Cardiac muscle cell (in vitro differentiated cells and primary cell): ENCODE measurements around the gene EPB41L5. TPM values are rescaled to one million over a fixed set of nuclear protein-coding genes. Genes with fewer than 3 reads are reported as not detected.
"Not testable (repeated sequence)": the region's sequence is repeated elsewhere in the genome, so short reads cannot be mapped to it uniquely, and the experiment has no call there.

ENCODE experiments used
- DNase-seq, 2 donors: peaks; one replicate each; pipeline versions ENCODE4 v3.0.0 to v3.0.0-alpha.2; 2010 to 2017; ENCODE audit warnings: low read depth in 1 of 2, low spot score in 1 of 2
- H3K27ac ChIP-seq: fragments of 200-600 bp; sonication (generic); 2 replicates; pipeline ENCODE4 v1.5.1; 2016
- H3K27me3 ChIP-seq: fragments of 200-600 bp; sonication (generic); 2 replicates; pipeline ENCODE4 v1.6.0; 2016; ENCODE audit warnings: control low read depth
- H3K36me3 ChIP-seq: fragments of 200-600 bp; sonication (generic); 2 replicates; pipeline ENCODE4 v1.5.1; 2016; ENCODE audit warnings: control low read depth
- H3K4me1 ChIP-seq: fragments of 200-600 bp; sonication (generic); 2 replicates; pipeline ENCODE4 v1.8.1; 2017; ENCODE audit warnings: low read depth, mild to moderate bottlenecking, mixed run types
- H3K4me3 ChIP-seq: fragments of 200-600 bp; sonication (generic); 2 replicates; pipeline ENCODE4 v1.5.1; 2016; ENCODE audit warnings: mild to moderate bottlenecking
- H3K9me3 ChIP-seq: fragments of 200-600 bp; sonication (generic); 2 replicates; pipeline ENCODE4 v1.5.1; 2017; ENCODE audit warnings: low read depth, mild to moderate bottlenecking, control low read depth
- polyA plus RNA-seq: library from polyadenylated mRNA; unstranded; fragments of >200 nt; fragmentation: Nextera tagmentation; extraction: Ambion mirVana; gene quantifications from 2 replicates; pipeline ENCODE4 v1.2.1, GENCODE V29; 2016
- total RNA-seq: library from RNA; depleted of rRNA; stranded (reverse); fragments of >200 nt; gene quantifications from 2 replicates; pipeline ENCODE4 v1.2.3, GENCODE V29; 2016
- TF ChIP-seq, protein P1 (sequence below): IDR thresholded peaks from 2 replicates; pipeline ENCODE4 v1.5.1; 2012; ENCODE audit warnings: low read depth, mild to moderate bottlenecking, low read length

Gene EPB41L5
- total and polyA plus RNA-seq, 2 experiments from 2014 or later, result 14.9 to 24.6 TPM

GRCh38 chr2:120066800-120067547 is 54.1 kb downstream of the EPB41L5 start:
- DNase-seq, result peak; percentile 47 to 55
- TF ChIP-seq, protein P1, sequence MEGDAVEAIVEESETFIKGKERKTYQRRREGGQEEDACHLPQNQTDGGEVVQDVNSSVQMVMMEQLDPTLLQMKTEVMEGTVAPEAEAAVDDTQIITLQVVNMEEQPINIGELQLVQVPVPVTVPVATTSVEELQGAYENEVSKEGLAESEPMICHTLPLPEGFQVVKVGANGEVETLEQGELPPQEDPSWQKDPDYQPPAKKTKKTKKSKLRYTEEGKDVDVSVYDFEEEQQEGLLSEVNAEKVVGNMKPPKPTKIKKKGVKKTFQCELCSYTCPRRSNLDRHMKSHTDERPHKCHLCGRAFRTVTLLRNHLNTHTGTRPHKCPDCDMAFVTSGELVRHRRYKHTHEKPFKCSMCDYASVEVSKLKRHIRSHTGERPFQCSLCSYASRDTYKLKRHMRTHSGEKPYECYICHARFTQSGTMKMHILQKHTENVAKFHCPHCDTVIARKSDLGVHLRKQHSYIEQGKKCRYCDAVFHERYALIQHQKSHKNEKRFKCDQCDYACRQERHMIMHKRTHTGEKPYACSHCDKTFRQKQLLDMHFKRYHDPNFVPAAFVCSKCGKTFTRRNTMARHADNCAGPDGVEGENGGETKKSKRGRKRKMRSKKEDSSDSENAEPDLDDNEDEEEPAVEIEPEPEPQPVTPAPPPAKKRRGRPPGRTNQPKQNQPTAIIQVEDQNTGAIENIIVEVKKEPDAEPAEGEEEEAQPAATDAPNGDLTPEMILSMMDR, result no peak
- no peaks in the 10 kb centered on the region for H3K27me3 ChIP-seq
- H3K36me3 ChIP-seq, result no peaks in the 10 kb centered on the region
- H3K9me3 ChIP-seq, result no peaks in the 10 kb centered on the region
- no peak overlapping the region for H3K4me3 ChIP-seq
- H3K27ac ChIP-seq, result peak overlapping the region; percentile 63
- H3K4me1 ChIP-seq, result no peaks in the 10 kb centered on the region

GRCh38 chr2:120068040-120068658 is 55.3 kb downstream of the EPB41L5 start:
- not testable (repeated sequence) for H3K36me3 ChIP-seq, H3K4me3 ChIP-seq, H3K27ac ChIP-seq, H3K9me3 ChIP-seq, H3K27me3 ChIP-seq, DNase-seq, H3K4me1 ChIP-seq

DNA sequence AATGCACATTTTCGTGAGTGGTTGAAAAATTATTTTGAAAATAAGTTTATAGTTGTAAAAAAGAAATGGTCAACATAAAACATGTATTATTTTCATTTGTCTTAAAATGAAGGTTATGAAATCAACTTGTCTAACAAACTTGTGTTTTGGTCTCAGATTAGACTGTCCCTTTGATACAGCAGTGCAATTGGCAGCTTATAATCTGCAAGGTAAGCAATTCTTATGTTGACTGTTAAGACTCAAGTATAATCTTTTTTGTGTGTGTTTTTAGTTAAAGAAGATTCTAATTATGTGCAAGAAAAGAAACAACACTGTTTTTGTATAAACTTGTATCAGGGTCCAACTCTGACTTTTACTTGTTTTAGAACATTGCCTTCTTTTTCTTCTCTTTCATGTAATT is 62.7 kb downstream of the EPB41L5 start:
- DNase-seq, result no peak
- TF ChIP-seq, protein P1, result no peak

DNA sequence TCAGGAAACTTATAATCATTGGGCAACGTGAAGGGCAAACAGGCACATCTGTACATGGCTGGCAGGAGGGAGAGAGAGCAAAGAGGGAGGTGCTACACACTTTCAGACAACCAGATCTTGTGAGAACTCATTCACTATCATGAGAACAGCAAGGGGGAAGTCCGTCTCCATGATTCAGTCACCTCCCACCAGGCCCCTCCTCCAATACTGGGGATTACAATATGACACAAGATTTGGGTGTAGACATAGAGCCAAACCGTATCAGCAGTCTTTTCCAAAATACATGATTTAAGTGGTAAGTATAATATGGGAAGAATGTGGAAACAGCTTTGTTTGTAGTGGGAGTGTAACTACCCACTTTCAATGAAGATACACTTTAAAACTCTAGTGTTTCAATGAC is 65.0 kb downstream of the EPB41L5 start:
- H3K4me1 ChIP-seq, result no peaks in the 10 kb centered on the region
- no peak overlapping the region for H3K4me3 ChIP-seq
- H3K27ac ChIP-seq, result no peak overlapping the region
- peak in 1 of 2 donors; percentile 5 for DNase-seq
- H3K36me3 ChIP-seq, result peaks cover 10% of the 10 kb centered on the region
- H3K27me3 ChIP-seq, result no peaks in the 10 kb centered on the region
- no peaks in the 10 kb centered on the region for H3K9me3 ChIP-seq
- TF ChIP-seq, protein P1, result no peak

More for the DNA sequence above, 62.7 kb downstream of the EPB41L5 start:
- Histone ChIP-seq H3K9me3 (no peaks in the 10 kb centered on the region), H3K4me1 (no peaks in the 10 kb centered on the region), H3K4me3 (no peak overlapping the region), H3K27ac (no peak overlapping the region), H3K27me3 (no peaks in the 10 kb centered on the region), H3K36me3 (peaks cover 10% of the 10 kb centered on the region)

GRCh38 chr2:120079647-120080046 is 66.8 kb downstream of the EPB41L5 start:
- Histone ChIP-seq H3K27me3 (no peaks in the 10 kb centered on the region), H3K27ac (no peak overlapping the region), H3K36me3 (peaks cover 10% of the 10 kb centered on the region), H3K4me3 (no peak overlapping the region), H3K4me1 (no peaks in the 10 kb centered on the region), H3K9me3 (no peaks in the 10 kb centered on the region)
- TF ChIP-seq, protein P1, result no peak
- DNase-seq, result no peak

DNA sequence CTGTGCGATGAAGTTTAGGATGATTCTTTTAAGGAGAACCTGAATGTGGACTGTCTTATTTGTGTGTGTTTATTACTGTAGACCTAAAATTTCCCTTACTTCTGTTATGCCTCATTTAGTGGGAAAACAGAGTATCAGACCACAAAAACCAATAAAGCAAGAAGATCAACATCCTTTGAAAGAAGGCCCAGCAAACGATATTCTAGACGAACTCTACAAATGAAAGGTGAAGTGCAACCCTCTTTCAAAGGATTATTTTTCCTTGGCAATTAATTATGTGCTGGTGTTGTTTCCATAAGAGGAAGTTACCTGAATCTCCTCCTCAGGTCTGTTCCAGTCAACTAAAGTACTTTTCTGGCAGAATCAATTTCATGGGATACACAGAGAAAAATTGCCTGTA is 78.6 kb downstream of the EPB41L5 start:
- H3K27ac ChIP-seq, result no peak overlapping the region
- H3K4me3 ChIP-seq, result no peak overlapping the region
- no peaks in the 10 kb centered on the region for H3K27me3 ChIP-seq
- TF ChIP-seq, protein P1, result no peak
- peaks cover 21% of the 10 kb centered on the region for H3K36me3 ChIP-seq
- DNase-seq, result no peak
- H3K9me3 ChIP-seq, result no peaks in the 10 kb centered on the region
- no peaks in the 10 kb centered on the region for H3K4me1 ChIP-seq
